Measurements from ENCODE around the gene SH2D2A.

DNA sequence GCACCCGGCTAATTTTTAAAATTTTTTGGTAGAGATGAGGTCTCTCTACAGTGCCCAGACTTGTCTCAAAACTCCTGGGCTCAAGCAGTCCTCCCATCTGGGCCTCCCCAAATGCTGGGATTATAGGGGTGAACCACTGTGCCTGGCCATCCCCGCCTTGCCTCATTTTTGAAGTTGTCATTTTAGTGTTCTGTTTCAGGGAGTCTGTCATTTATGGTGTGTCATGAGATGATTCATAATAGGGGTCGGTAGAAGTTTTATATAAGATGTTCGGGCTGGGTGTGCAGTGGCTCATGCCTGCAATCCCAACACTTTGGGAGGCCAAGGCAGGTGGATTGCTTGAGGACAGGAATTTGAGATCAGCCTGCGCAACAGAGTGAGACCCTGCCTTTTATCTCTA, 40.8 kb downstream of the SH2D2A start:
- TF ChIP-seq, protein P1, sequence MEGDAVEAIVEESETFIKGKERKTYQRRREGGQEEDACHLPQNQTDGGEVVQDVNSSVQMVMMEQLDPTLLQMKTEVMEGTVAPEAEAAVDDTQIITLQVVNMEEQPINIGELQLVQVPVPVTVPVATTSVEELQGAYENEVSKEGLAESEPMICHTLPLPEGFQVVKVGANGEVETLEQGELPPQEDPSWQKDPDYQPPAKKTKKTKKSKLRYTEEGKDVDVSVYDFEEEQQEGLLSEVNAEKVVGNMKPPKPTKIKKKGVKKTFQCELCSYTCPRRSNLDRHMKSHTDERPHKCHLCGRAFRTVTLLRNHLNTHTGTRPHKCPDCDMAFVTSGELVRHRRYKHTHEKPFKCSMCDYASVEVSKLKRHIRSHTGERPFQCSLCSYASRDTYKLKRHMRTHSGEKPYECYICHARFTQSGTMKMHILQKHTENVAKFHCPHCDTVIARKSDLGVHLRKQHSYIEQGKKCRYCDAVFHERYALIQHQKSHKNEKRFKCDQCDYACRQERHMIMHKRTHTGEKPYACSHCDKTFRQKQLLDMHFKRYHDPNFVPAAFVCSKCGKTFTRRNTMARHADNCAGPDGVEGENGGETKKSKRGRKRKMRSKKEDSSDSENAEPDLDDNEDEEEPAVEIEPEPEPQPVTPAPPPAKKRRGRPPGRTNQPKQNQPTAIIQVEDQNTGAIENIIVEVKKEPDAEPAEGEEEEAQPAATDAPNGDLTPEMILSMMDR (IDR thresholded peaks at IDR 0.05; ENCODE audit: poor library complexity) = no peak
- TF ChIP-seq EZH2 (IDR thresholded peaks at IDR 0.05; ENCODE audit: borderline replicate concordance) = no peak
